SK-N-SH (cell line): Measurements from ENCODE around the gene SEC62. TPM values are rescaled to one million over a fixed set of nuclear protein-coding genes. Genes with fewer than 3 reads are reported as not detected.

Experiments
- CTCF ChIA-PET: fragments of 300-600, 350-600 bp; formaldehyde crosslinking; extraction: SDS; loops from one replicate; lab custom pipeline; 2021; lab: Yijun Ruan, JAX
- POLR2A ChIA-PET: fragments of 350-600 bp; sonication (Branson Sonifier 250); formaldehyde crosslinking; extraction: SDS; loops from one replicate; lab custom pipeline; 2020; ENCODE audit warnings: antibody characterized with exemption, inconsistent platforms; lab: Yijun Ruan, JAX
- DNase-seq: peaks from one replicate; pipeline ENCODE4 v3.0.0; 2012
- H2AFZ ChIP-seq: fragments of 200-600 bp; sonication (generic); 2 replicates; pipeline ENCODE4 v1.8.1; 2016; ENCODE audit warnings: antibody characterized with exemption, mild to moderate bottlenecking, low read depth
- H3F3A ChIP-seq: fragments of 200-600 bp; sonication (generic); replicated peaks from 2 replicates; pipeline ENCODE3; 2016; ENCODE audit warnings: antibody characterized with exemption, mild to moderate bottlenecking; ENCODE audit not compliant: insufficient read depth
- H3K27ac ChIP-seq, 2 experiments: fragments of 200-500 bp in 1 of 2; fragments of 200-600 bp in 1 of 2; sonication (Bioruptor generic) in 1 of 2; sonication (generic), shearing (Covaris generic) in 1 of 2; 2 replicates each; pipeline versions ENCODE4 v1.5.1 to v1.6.1; 2014 to 2016; ENCODE audit warnings: low read depth in 2 of 2, inconsistent platforms in 1 of 2, low read length in 1 of 2, mild to moderate bottlenecking in 1 of 2, mixed read lengths in 1 of 2
- H3K27me3 ChIP-seq: fragments of 200-600 bp; sonication (generic), shearing (Covaris generic); 2 replicates; pipeline ENCODE4 v1.6.1; 2016; ENCODE audit warnings: mixed run types; ENCODE audit not compliant: insufficient read depth
- H3K36me3 ChIP-seq, 2 experiments: fragments of 200-500 bp in 1 of 2; fragments of 200-600 bp in 1 of 2; sonication (Bioruptor generic) in 1 of 2; sonication (generic) in 1 of 2; replicated peaks in 1 of 2; 2 replicates each; pipeline versions ENCODE3 to v1.5.1; 2014 to 2016; ENCODE audit warnings: low read length in 1 of 2, mild to moderate bottlenecking in 1 of 2; ENCODE audit not compliant: insufficient read depth in 2 of 2, control insufficient read depth in 1 of 2
- H3K4me1 ChIP-seq, 2 experiments: fragments of 200-500 bp in 1 of 2; fragments of 200-600 bp in 1 of 2; sonication (Bioruptor generic) in 1 of 2; sonication (generic), shearing (Covaris generic) in 1 of 2; 2 replicates each; pipeline versions ENCODE4 v1.5.1 to v1.6.1; 2014 to 2016; ENCODE audit warnings: low read depth in 1 of 2, low read length in 1 of 2, mixed run types in 1 of 2; ENCODE audit not compliant: insufficient read depth in 2 of 2, control insufficient read depth in 1 of 2
- H3K4me2 ChIP-seq: fragments of 200-600 bp; sonication (generic), shearing (Covaris generic); 2 replicates; pipeline ENCODE4 v1.6.1; 2017; ENCODE audit warnings: mixed run types
- H3K4me3 ChIP-seq, 2 experiments: fragments of 200-500 bp in 1 of 2; fragments of 200-600 bp in 1 of 2; sonication (Bioruptor generic) in 1 of 2; sonication (generic), shearing (Covaris generic) in 1 of 2; 2 replicates each; pipeline versions ENCODE4 v1.5.1 to v1.8.1; 2014 to 2016; ENCODE audit warnings: low read depth in 2 of 2, inconsistent platforms in 1 of 2, low read length in 1 of 2, mild to moderate bottlenecking in 1 of 2, mixed read lengths in 1 of 2, moderate library complexity in 1 of 2
- H3K79me2 ChIP-seq: fragments of 200-600 bp; sonication (generic); 2 replicates; pipeline ENCODE4 v1.8.1; 2017; ENCODE audit warnings: mild to moderate bottlenecking; ENCODE audit not compliant: insufficient read depth
- H3K9ac ChIP-seq: fragments of 200-600 bp; sonication (generic); 2 replicates; pipeline ENCODE4 v1.6.1; 2017; ENCODE audit warnings: mixed run types
- H3K9me2 ChIP-seq: fragments of 200-600 bp; sonication (generic); 2 replicates; pipeline ENCODE4 v1.6.1; 2017; ENCODE audit warnings: mixed run types
- H3K9me3 ChIP-seq: fragments of 200-600 bp; sonication (generic); 2 replicates; pipeline ENCODE4 v1.6.1; 2017; ENCODE audit warnings: mixed run types, mild to moderate bottlenecking, moderate library complexity
- H4K20me1 ChIP-seq: fragments of 200-600 bp; sonication (generic); 2 replicates; pipeline ENCODE4 v1.6.1; 2017; ENCODE audit warnings: mild to moderate bottlenecking, mixed run types; ENCODE audit not compliant: insufficient read depth
- CTCF ChIP-seq: fragments of 200-600 bp; sonication (generic); IDR thresholded peaks from 2 replicates; pipeline ENCODE4 v1.6.1; 2017; ENCODE audit warnings: antibody characterized with exemption, mild to moderate bottlenecking, moderate library complexity
- EZH2phosphoT487 ChIP-seq: fragments of 200-600 bp; sonication (generic); IDR thresholded peaks from 2 replicates; pipeline ENCODE4 v1.6.1; 2017; ENCODE audit warnings: low read depth, mixed run types, mild to moderate bottlenecking, antibody characterized with exemption, moderate library complexity, borderline replicate concordance
- FOSL2 ChIP-seq: IDR thresholded peaks from 2 replicates; pipeline ENCODE4 v1.4.0; 2012; ENCODE audit warnings: low read depth, mild to moderate bottlenecking, moderate library complexity, borderline replicate concordance
- GABPA ChIP-seq: IDR thresholded peaks from 2 replicates; pipeline ENCODE4 v1.4.0; 2012; ENCODE audit warnings: low read depth, mild to moderate bottlenecking
- MAX ChIP-seq: IDR thresholded peaks from 2 replicates; pipeline ENCODE4 v1.4.0; 2012; ENCODE audit warnings: low read depth
- MXI1 ChIP-seq: IDR thresholded peaks from 2 replicates; pipeline ENCODE4 v1.6.1; 2012; ENCODE audit warnings: mild to moderate bottlenecking, low read depth, low read length, improper control_type of control experiment
- NFIC ChIP-seq: IDR thresholded peaks from 2 replicates; pipeline ENCODE4 v1.4.0; 2012; ENCODE audit warnings: borderline replicate concordance
- NRF1 ChIP-seq: IDR thresholded peaks from 2 replicates; pipeline ENCODE4 v1.6.1; 2012; ENCODE audit warnings: low read depth, mild to moderate bottlenecking, low read length
- PBX3 ChIP-seq: IDR thresholded peaks from 2 replicates; pipeline ENCODE4; 2012
- POLR2AphosphoS5 ChIP-seq: IDR thresholded peaks from 2 replicates; pipeline ENCODE4 v1.6.1; 2012; ENCODE audit warnings: low read depth, low read length
- RCOR1 ChIP-seq: fragments of 150-350 bp; IDR thresholded peaks from 2 replicates; pipeline ENCODE4 v1.6.1; 2017; ENCODE audit warnings: antibody characterized with exemption, low read length
- REST ChIP-seq: IDR thresholded peaks from 2 replicates; pipeline ENCODE4 v1.6.1; 2012; ENCODE audit warnings: mild to moderate bottlenecking, low read depth, low read length, moderate library complexity
- RFX5 ChIP-seq: IDR thresholded peaks from 2 replicates; pipeline ENCODE4 v1.6.1; 2012; ENCODE audit warnings: mild to moderate bottlenecking, improper control_type of control experiment, low read length
- SIN3A ChIP-seq: IDR thresholded peaks from 2 replicates; pipeline ENCODE4 v1.6.1; 2012; ENCODE audit warnings: low read depth, mild to moderate bottlenecking, low read length, moderate library complexity, borderline replicate concordance
- TEAD4 ChIP-seq: IDR thresholded peaks from 2 replicates; pipeline ENCODE4 v1.4.0; 2012; ENCODE audit warnings: mild to moderate bottlenecking, borderline replicate concordance; ENCODE audit not compliant: insufficient read depth
- USF1 ChIP-seq: IDR thresholded peaks from 2 replicates; pipeline ENCODE4 v1.4.0; 2012; ENCODE audit warnings: low read depth, borderline replicate concordance
- USF2 ChIP-seq: fragments of 150-350 bp; IDR thresholded peaks from 2 replicates; pipeline ENCODE4 v1.6.1; 2017; ENCODE audit warnings: antibody characterized with exemption, low read length, low read depth, borderline replicate concordance
- YY1 ChIP-seq: IDR thresholded peaks from 2 replicates; pipeline ENCODE4 v1.4.0; 2012; ENCODE audit warnings: low read depth, mild to moderate bottlenecking
- ZBTB33 ChIP-seq: IDR thresholded peaks from 2 replicates; pipeline ENCODE4 v1.4.0; 2012; ENCODE audit warnings: low read depth, borderline replicate concordance
- WGBS: methylation state at CpG from one replicate; pipeline ENCODE4 v1.1.6; 2017; ENCODE audit warnings: low lambda C conversion rate; 5-methylcytosine and 5-hydroxymethylcytosine counted together
- polyA plus RNA-seq, 3 experiments: library from polyadenylated mRNA; depleted of rRNA; stranded (reverse); fragments of >200 nt; gene quantifications; 2 replicates each; pipeline ENCODE4 v1.2.3, GENCODE V29; 2012

SEC62 gene
- polyA plus RNA-seq, 1 of the 3 experiments (the other 2 are of a cell fraction) = 15.0 TPM

GRCh38 chr3:170024581-170024980, 58.0 kb downstream of the SEC62 start:
- POLR2A ChIA-PET = no interaction called here
- no peak overlapping the region for H3K9ac ChIP-seq
- TF ChIP-seq RFX5 (no peak), GABPA (no peak), TEAD4 (no peak), MXI1 (no peak), POLR2AphosphoS5 (no peak), NFIC (no peak), USF1 (no peak), MAX (no peak), PBX3 (no peak), CTCF (no peak), REST (no peak), FOSL2 (no peak), USF2 (no peak), ZBTB33 (no peak), SIN3A (no peak), NRF1 (no peak), EZH2phosphoT487 (no peak), YY1 (no peak), RCOR1 (no peak)
- TF ChIP-seq, all 33 proteins: peak for 0
- no peak overlapping the region for H3K4me2 ChIP-seq
- DNase-seq = no peak
- H3K27ac ChIP-seq = no peak overlapping the region
- WGBS = 84% methylated on average over 4 of the region's 4 CpGs
- H3K36me3 ChIP-seq = no peaks in the 10 kb centered on the region
- CTCF ChIA-PET = no interaction called here
- no peak overlapping the region for H2AFZ ChIP-seq
- H3K79me2 ChIP-seq = no peaks in the 10 kb centered on the region
- no peaks in the 10 kb centered on the region for H3K9me3 ChIP-seq
- H3F3A ChIP-seq = no peaks in the 10 kb centered on the region
- no peaks in the 10 kb centered on the region for H4K20me1 ChIP-seq
- H3K4me3 ChIP-seq = no peak overlapping the region
- H3K9me2 ChIP-seq = no peaks in the 10 kb centered on the region
- H3K4me1 ChIP-seq = no peaks in the 10 kb centered on the region
- no peaks in the 10 kb centered on the region; the same call in 1 of the 2 replicates for H3K27me3 ChIP-seq
